Liver (tissue), 9 donors: ENCODE measurements around the gene CXCR1. TPM values are rescaled to one million over a fixed set of nuclear protein-coding genes. Genes with fewer than 3 reads are reported as not detected.

Experiments used
- DNase-seq: peaks from one replicate; pipeline ENCODE4 v3.0.0-alpha.2; 2017; ENCODE audit warnings: low spot score
- H3K27ac ChIP-seq, 2 donors: one replicate each; pipeline ENCODE4 v1.7.0; 2013; ENCODE audit warnings: inconsistent platforms in 2 of 2, low read length in 2 of 2, control low read depth in 1 of 2, low read depth in 1 of 2, mild to moderate bottlenecking in 1 of 2
- H3K27me3 ChIP-seq, 4 donors: one replicate each; pipeline versions ENCODE4 v1.6.1 to v1.7.0; 2013; ENCODE audit warnings: low read length in 3 of 4, inconsistent platforms in 1 of 4, mild to moderate bottlenecking in 1 of 4, moderate library complexity in 1 of 4; ENCODE audit not compliant: control insufficient read depth in 4 of 4, insufficient read depth in 4 of 4
- H3K36me3 ChIP-seq, 4 donors: one replicate each; pipeline versions ENCODE4 v1.6.1 to v1.7.0; 2013; ENCODE audit warnings: low read length in 3 of 4, mild to moderate bottlenecking in 3 of 4, low read depth in 1 of 4, moderate library complexity in 1 of 4; ENCODE audit not compliant: control insufficient read depth in 4 of 4, insufficient read depth in 3 of 4
- H3K4me1 ChIP-seq, 4 donors: one replicate each; pipeline versions ENCODE4 v1.6.1 to v1.7.0; 2013; ENCODE audit warnings: low read length in 3 of 4, mild to moderate bottlenecking in 3 of 4, moderate library complexity in 1 of 4; ENCODE audit not compliant: control insufficient read depth in 4 of 4, insufficient read depth in 4 of 4
- H3K4me3 ChIP-seq, 3 donors: one replicate each; pipeline versions ENCODE4 v1.6.1 to v1.7.0; 2013; ENCODE audit warnings: low read length in 3 of 3, control low read depth in 1 of 3, low read depth in 1 of 3, mild to moderate bottlenecking in 1 of 3
- H3K9ac ChIP-seq, 2 donors: one replicate each; pipeline ENCODE4 v1.7.0; 2013; ENCODE audit warnings: low read length in 2 of 2, mild to moderate bottlenecking in 2 of 2, moderate library complexity in 2 of 2, control low read depth in 1 of 2, low read depth in 1 of 2
- H3K9me3 ChIP-seq, 4 donors: one replicate each; pipeline versions ENCODE4 v1.6.1 to v1.7.0; 2013; ENCODE audit warnings: low read length in 3 of 4; ENCODE audit not compliant: control insufficient read depth in 4 of 4
- EGR1 ChIP-seq, 2 donors: IDR thresholded peaks; 2 replicates each; pipeline ENCODE4 v1.6.1; 2016 to 2018; ENCODE audit warnings: antibody characterized with exemption in 2 of 2, low read depth in 2 of 2
- FOXA1 ChIP-seq: IDR thresholded peaks from 2 replicates; pipeline ENCODE4 v1.6.1; 2016; ENCODE audit warnings: antibody characterized with exemption
- FOXA2 ChIP-seq: IDR thresholded peaks from 2 replicates; pipeline ENCODE4 v1.6.1; 2016; ENCODE audit warnings: antibody characterized with exemption
- GABPA ChIP-seq, 2 donors: IDR thresholded peaks in 1 of 2; conservative IDR thresholded peaks in 1 of 2; 2 replicates each; pipeline ENCODE4 v1.6.1; 2016; ENCODE audit warnings: antibody characterized with exemption in 2 of 2, mild to moderate bottlenecking in 1 of 2, moderate library complexity in 1 of 2
- HNF4A ChIP-seq, 2 donors: conservative IDR thresholded peaks; 2 replicates each; pipeline ENCODE4 v1.6.1; 2016; ENCODE audit warnings: antibody characterized with exemption in 2 of 2, mild to moderate bottlenecking in 2 of 2
- HNF4G ChIP-seq: IDR thresholded peaks from 2 replicates; pipeline ENCODE4 v1.6.1; 2016; ENCODE audit warnings: antibody characterized with exemption
- MAX ChIP-seq: IDR thresholded peaks from 2 replicates; pipeline ENCODE4 v1.6.1; 2016; ENCODE audit warnings: antibody characterized with exemption
- NR2F2 ChIP-seq: IDR thresholded peaks from 2 replicates; pipeline ENCODE4 v1.6.1; 2016; ENCODE audit warnings: antibody characterized with exemption
- RAD21 ChIP-seq, 2 donors: IDR thresholded peaks; 2 replicates each; pipeline ENCODE4 v1.6.1; 2016; ENCODE audit warnings: antibody characterized with exemption in 2 of 2, mild to moderate bottlenecking in 2 of 2
- RXRA ChIP-seq, 2 donors: IDR thresholded peaks; 2 replicates each; pipeline ENCODE4 v1.6.1; 2017 to 2018; ENCODE audit warnings: antibody characterized with exemption in 2 of 2, mild to moderate bottlenecking in 1 of 2
- SP1 ChIP-seq: IDR thresholded peaks from 2 replicates; pipeline ENCODE4 v1.6.1; 2018; ENCODE audit warnings: antibody characterized with exemption, mild to moderate bottlenecking
- TAF1 ChIP-seq: conservative IDR thresholded peaks from 2 replicates; pipeline ENCODE4 v1.6.1; 2016; ENCODE audit warnings: antibody characterized with exemption, mild to moderate bottlenecking
- YY1 ChIP-seq: IDR thresholded peaks from 2 replicates; pipeline ENCODE4 v1.6.1; 2016; ENCODE audit warnings: antibody characterized with exemption, mild to moderate bottlenecking
- WGBS: extraction: QIAGEN DNeasy Blood & Tissue Kit; methylation state at CpG from one replicate; pipeline ENCODE4 v1.1.7; 2013; 5-methylcytosine and 5-hydroxymethylcytosine counted together
- polyA plus RNA-seq, 2 donors: library from polyadenylated mRNA; stranded (reverse) in 1 of 2; unstranded in 1 of 2; fragments of 200-250 nt in 1 of 2; fragments of >200 nt in 1 of 2; fragmentation: Nextera tagmentation in 1 of 2; extraction: Ambion mirVana in 1 of 2; gene quantifications; one replicate each; pipeline versions ENCODE4 v1.2.1 to v1.2.3, GENCODE V29; 2013 to 2015
- total RNA-seq, 2 donors: library from RNA; depleted of rRNA; stranded (reverse); fragments of >200 nt; gene quantifications; one replicate each; pipeline ENCODE4 v1.2.3, GENCODE V29; 2014
- TF ChIP-seq, protein P1 (sequence below): IDR thresholded peaks from 2 replicates; pipeline ENCODE4 v1.6.1; 2016; ENCODE audit warnings: antibody characterized with exemption, mild to moderate bottlenecking
- TF ChIP-seq, protein P2 (sequence below): fragments of 150-350 bp; IDR thresholded peaks from 2 replicates; pipeline ENCODE4 v1.5.1; 2017; ENCODE audit warnings: improper control_type of control experiment, low read depth, low read length; ENCODE audit not compliant: missing input control
- TF ChIP-seq, protein P3 (sequence below): IDR thresholded peaks from 2 replicates; pipeline ENCODE4 v1.6.1; 2016; ENCODE audit warnings: antibody characterized with exemption
- TF ChIP-seq, protein P4 (sequence below): IDR thresholded peaks from 2 replicates; pipeline ENCODE4 v1.6.1; 2016; ENCODE audit warnings: antibody characterized with exemption
- donor health status: healthy.
- donor health status: healthy.
- donor health status: healthy.
- donor health status: healthy.
- donor health status: healthy.

CXCR1 gene
- total and polyA plus RNA-seq, 4 donors, result 0.26 to 1.8 (median 0.71) TPM

GRCh38 chr2:218202266-218202665 lies 35.5 kb upstream of the CXCR1 start:
- Histone ChIP-seq H3K4me1 (no peaks in the 10 kb centered on the region), H3K36me3 (no peaks in the 10 kb centered on the region)
- WGBS, result 75% methylated on average over 3 of the region's 3 CpGs

DNA sequence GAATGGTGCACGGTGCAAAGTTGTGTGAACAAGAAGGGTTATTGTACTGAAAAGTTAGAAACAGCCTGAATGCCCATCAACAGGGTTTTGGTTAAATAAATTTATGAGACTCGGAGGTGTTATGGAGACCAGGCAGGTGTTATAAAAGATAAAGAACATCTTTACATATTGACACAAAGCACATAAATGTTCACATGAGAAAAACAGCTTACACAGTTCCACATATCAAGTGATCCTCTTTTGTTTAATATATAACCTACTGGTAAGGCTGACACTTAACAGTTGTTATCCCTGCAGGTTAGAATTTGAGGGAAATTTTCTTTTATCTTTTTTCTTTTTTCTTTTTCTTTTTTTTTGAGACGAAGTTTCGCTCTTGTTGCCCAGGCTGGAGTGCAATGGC lies 30.2 kb upstream of the CXCR1 start:
- Histone ChIP-seq H3K4me1 (no peaks in the 10 kb centered on the region), H3K27me3 (no peaks in the 10 kb centered on the region), H3K4me3 (no peak overlapping the region), H3K27ac (no peak overlapping the region), H3K9ac (no peak overlapping the region), H3K36me3 (no peaks in the 10 kb centered on the region), H3K9me3 (no peaks in the 10 kb centered on the region)
- no peak for DNase-seq
- WGBS, result 82% methylated on average over 4 of the region's 4 CpGs
- TF ChIP-seq, protein P1, sequence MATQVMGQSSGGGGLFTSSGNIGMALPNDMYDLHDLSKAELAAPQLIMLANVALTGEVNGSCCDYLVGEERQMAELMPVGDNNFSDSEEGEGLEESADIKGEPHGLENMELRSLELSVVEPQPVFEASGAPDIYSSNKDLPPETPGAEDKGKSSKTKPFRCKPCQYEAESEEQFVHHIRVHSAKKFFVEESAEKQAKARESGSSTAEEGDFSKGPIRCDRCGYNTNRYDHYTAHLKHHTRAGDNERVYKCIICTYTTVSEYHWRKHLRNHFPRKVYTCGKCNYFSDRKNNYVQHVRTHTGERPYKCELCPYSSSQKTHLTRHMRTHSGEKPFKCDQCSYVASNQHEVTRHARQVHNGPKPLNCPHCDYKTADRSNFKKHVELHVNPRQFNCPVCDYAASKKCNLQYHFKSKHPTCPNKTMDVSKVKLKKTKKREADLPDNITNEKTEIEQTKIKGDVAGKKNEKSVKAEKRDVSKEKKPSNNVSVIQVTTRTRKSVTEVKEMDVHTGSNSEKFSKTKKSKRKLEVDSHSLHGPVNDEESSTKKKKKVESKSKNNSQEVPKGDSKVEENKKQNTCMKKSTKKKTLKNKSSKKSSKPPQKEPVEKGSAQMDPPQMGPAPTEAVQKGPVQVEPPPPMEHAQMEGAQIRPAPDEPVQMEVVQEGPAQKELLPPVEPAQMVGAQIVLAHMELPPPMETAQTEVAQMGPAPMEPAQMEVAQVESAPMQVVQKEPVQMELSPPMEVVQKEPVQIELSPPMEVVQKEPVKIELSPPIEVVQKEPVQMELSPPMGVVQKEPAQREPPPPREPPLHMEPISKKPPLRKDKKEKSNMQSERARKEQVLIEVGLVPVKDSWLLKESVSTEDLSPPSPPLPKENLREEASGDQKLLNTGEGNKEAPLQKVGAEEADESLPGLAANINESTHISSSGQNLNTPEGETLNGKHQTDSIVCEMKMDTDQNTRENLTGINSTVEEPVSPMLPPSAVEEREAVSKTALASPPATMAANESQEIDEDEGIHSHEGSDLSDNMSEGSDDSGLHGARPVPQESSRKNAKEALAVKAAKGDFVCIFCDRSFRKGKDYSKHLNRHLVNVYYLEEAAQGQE, result no peak
- TF ChIP-seq, protein P2, sequence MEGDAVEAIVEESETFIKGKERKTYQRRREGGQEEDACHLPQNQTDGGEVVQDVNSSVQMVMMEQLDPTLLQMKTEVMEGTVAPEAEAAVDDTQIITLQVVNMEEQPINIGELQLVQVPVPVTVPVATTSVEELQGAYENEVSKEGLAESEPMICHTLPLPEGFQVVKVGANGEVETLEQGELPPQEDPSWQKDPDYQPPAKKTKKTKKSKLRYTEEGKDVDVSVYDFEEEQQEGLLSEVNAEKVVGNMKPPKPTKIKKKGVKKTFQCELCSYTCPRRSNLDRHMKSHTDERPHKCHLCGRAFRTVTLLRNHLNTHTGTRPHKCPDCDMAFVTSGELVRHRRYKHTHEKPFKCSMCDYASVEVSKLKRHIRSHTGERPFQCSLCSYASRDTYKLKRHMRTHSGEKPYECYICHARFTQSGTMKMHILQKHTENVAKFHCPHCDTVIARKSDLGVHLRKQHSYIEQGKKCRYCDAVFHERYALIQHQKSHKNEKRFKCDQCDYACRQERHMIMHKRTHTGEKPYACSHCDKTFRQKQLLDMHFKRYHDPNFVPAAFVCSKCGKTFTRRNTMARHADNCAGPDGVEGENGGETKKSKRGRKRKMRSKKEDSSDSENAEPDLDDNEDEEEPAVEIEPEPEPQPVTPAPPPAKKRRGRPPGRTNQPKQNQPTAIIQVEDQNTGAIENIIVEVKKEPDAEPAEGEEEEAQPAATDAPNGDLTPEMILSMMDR, result no peak
- TF ChIP-seq NR2F2 (no peak), GABPA (IDR thresholded peaks at IDR 0.05 in 1 of 2, conservative IDR thresholded peaks at IDR 0.05 in 1 of 2) (no peak), FOXA1 (no peak), YY1 (no peak)

More at GRCh38 chr2:218202266-218202665, 35.5 kb upstream of the CXCR1 start:
- no peak for DNase-seq
- no peak overlapping the region for H3K4me3 ChIP-seq
- no peaks in the 10 kb centered on the region for H3K9me3 ChIP-seq
- no peaks in the 10 kb centered on the region for H3K27me3 ChIP-seq
- no peak overlapping the region for H3K27ac ChIP-seq
- no peak overlapping the region for H3K9ac ChIP-seq
- TF ChIP-seq, protein P3, sequence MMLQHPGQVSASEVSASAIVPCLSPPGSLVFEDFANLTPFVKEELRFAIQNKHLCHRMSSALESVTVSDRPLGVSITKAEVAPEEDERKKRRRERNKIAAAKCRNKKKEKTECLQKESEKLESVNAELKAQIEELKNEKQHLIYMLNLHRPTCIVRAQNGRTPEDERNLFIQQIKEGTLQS, result no peak
- TF ChIP-seq HNF4A (conservative IDR thresholded peaks at IDR 0.05) (no peak), FOXA2 (no peak), EGR1 (IDR thresholded peaks at IDR 0.05; ENCODE audit: low read depth in 2 of 2) (no peak), RXRA (IDR thresholded peaks at IDR 0.05) (no peak), NR2F2 (no peak), RAD21 (IDR thresholded peaks at IDR 0.05) (no peak), TAF1 (no peak), YY1 (no peak), SP1 (no peak), HNF4G (no peak), MAX (no peak), FOXA1 (no peak)
- TF ChIP-seq, protein P2, result no peak
- TF ChIP-seq, protein P1, result no peak
- TF ChIP-seq, protein P4, sequence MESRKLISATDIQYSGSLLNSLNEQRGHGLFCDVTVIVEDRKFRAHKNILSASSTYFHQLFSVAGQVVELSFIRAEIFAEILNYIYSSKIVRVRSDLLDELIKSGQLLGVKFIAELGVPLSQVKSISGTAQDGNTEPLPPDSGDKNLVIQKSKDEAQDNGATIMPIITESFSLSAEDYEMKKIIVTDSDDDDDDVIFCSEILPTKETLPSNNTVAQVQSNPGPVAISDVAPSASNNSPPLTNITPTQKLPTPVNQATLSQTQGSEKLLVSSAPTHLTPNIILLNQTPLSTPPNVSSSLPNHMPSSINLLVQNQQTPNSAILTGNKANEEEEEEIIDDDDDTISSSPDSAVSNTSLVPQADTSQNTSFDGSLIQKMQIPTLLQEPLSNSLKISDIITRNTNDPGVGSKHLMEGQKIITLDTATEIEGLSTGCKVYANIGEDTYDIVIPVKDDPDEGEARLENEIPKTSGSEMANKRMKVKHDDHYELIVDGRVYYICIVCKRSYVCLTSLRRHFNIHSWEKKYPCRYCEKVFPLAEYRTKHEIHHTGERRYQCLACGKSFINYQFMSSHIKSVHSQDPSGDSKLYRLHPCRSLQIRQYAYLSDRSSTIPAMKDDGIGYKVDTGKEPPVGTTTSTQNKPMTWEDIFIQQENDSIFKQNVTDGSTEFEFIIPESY, result no peak
